Measurements from ENCODE around the gene RAB2B.

- no peak for TF ChIP-seq CTCF (conservative IDR thresholded peaks at IDR 0.05; ENCODE audit: low read depth, low read length)
- TF ChIP-seq EZH2phosphoT487 (IDR thresholded peaks at IDR 0.05; ENCODE audit: borderline replicate concordance, low read length): no peak
Observed at GRCh38 chr14:21514341-21514740, 37.6 kb upstream of the RAB2B start.

All from PC-3 (cell line).